HG03135 (cell line): ENCODE measurements around the gene USHBP1.
A peak's percentile ranks its signal among the peaks of the same experiment; 100 is the strongest.

Source experiments
- ATAC-seq: cut with Tn5 transposase; IDR thresholded peaks from one replicate; pipeline ENCODE4 v1.9.1; 2021; ENCODE audit warnings: mild to moderate bottlenecking, moderate library complexity; ENCODE audit not compliant: unreplicated experiment

USHBP1 gene

GRCh38 chr19:17263712-17264640 is 569 bp downstream of the USHBP1 start:
- no peak for ATAC-seq

- no peak for ATAC-seq
These were observed 2.0 kb downstream of the USHBP1 start for GRCh38 chr19:17262557-17262956.

GRCh38 chr19:17260842-17261325 is 3.7 kb downstream of the USHBP1 start:
- no peak for ATAC-seq

- no peak for ATAC-seq
These were observed 4.6 kb downstream of the USHBP1 start for GRCh38 chr19:17259934-17260333.

GRCh38 chr19:17259118-17259780 is 5.3 kb downstream of the USHBP1 start:
- ATAC-seq, result no peak

- ATAC-seq, result no peak
These were observed 8.4 kb downstream of the USHBP1 start for GRCh38 chr19:17256130-17256529.

- no peak for ATAC-seq
These were observed 9.4 kb downstream of the USHBP1 start for GRCh38 chr19:17255150-17255621.

- ATAC-seq, result no peak
These were observed 9.9 kb downstream of the USHBP1 start for GRCh38 chr19:17254636-17255035.

GRCh38 chr19:17249887-17250548 is 14.5 kb downstream of the USHBP1 start:
- no peak for ATAC-seq

GRCh38 chr19:17248011-17248776 is 16.4 kb downstream of the USHBP1 start:
- no peak for ATAC-seq

GRCh38 chr19:17246681-17247425 is 17.7 kb downstream of the USHBP1 start:
- ATAC-seq, result peak; percentile 11

GRCh38 chr19:17245535-17245984 is 19.0 kb downstream of the USHBP1 start, which contains the start of gene NR2F6:
Gene NR2F6, minus strand, starts transcription at chr19:17245919. Its CDS starts 699 bp downstream, at chr19:17245220.
- ATAC-seq, result peak; percentile 6

- no peak for ATAC-seq
These were observed 19.7 kb downstream of the USHBP1 start for GRCh38 chr19:17244618-17245534.

GRCh38 chr19:17243830-17244617 is 20.5 kb downstream of the USHBP1 start:
- no peak for ATAC-seq

- ATAC-seq, result no peak
These were observed 21.2 kb downstream of the USHBP1 start for GRCh38 chr19:17243211-17243829.

- no peak for ATAC-seq
These were observed 21.9 kb downstream of the USHBP1 start for GRCh38 chr19:17242431-17243208.
